Effector memory CD8-positive, alpha-beta T cell (primary cell): ENCODE results near the gene ADNP2.
A peak's percentile ranks its signal among the peaks of the same experiment; 100 is the strongest.

ENCODE experiments used
- ATAC-seq: fragments of 150-1000 bp; cut with Tn5 transposase; replicated peaks from 2 replicates; pipeline ENCODE4 v1.10.0; 2021; ENCODE audit warnings: mild to moderate bottlenecking, moderate library complexity
- DNase-seq, 3 experiments: peaks; one replicate each; pipeline ENCODE4 v3.0.0; 2021
- H3K27ac Mint-ChIP-seq, 2 donors: one replicate each; pipeline ENCODE4 v1.8.0; 2022; ENCODE audit warnings: mild to moderate bottlenecking in 2 of 2, mixed read lengths in 2 of 2, moderate library complexity in 2 of 2
- H3K27me3 Mint-ChIP-seq, 2 donors: one replicate each; pipeline ENCODE4 v1.8.0; 2022; ENCODE audit warnings: mixed read lengths in 2 of 2
- H3K36me3 Mint-ChIP-seq: one replicate; pipeline ENCODE4 v1.8.0; 2022; ENCODE audit warnings: mild to moderate bottlenecking, moderate library complexity, mixed read lengths; ENCODE audit not compliant: insufficient read depth
- H3K4me1 Mint-ChIP-seq, 2 donors: one replicate each; pipeline ENCODE4 v1.8.0; 2022; ENCODE audit warnings: low read depth in 2 of 2, mixed read lengths in 2 of 2
- H3K4me3 Mint-ChIP-seq, 2 donors: one replicate each; pipeline ENCODE4 v1.8.0; 2022; ENCODE audit warnings: mild to moderate bottlenecking in 2 of 2, mixed read lengths in 2 of 2, moderate library complexity in 2 of 2
- H3K9me3 Mint-ChIP-seq, 2 donors: one replicate each; pipeline ENCODE4 v1.8.0; 2022; ENCODE audit warnings: mixed read lengths in 2 of 2

Gene ADNP2

DNA sequence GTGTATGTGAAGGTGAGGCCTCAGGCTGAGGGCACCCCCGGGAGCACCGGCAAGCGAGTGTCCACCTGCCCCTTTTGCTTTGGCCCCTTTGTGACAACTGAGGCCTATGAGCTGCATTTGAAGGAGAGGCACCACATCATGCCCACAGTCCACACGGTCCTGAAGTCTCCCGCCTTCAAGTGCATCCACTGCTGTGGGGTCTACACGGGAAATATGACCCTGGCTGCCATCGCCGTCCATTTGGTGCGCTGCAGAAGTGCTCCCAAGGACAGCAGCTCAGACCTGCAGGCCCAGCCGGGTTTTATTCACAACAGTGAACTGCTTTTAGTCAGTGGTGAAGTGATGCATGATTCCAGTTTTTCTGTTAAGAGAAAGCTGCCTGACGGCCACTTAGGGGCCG, 28.9 kb downstream of the ADNP2 start:
- no peaks in the 10 kb centered on the region for H3K9me3 Mint-ChIP-seq
- DNase-seq, result no peak
- no peak for ATAC-seq
- H3K27ac Mint-ChIP-seq, result peak overlapping the region in 1 of 2 donors; percentile 88
- H3K27me3 Mint-ChIP-seq, result no peaks in the 10 kb centered on the region
- no peak overlapping the region for H3K4me3 Mint-ChIP-seq
- H3K4me1 Mint-ChIP-seq, result peaks cover 0 to 2% of the 10 kb centered on the region in 2 donors
- H3K36me3 Mint-ChIP-seq, result peaks cover 44% of the 10 kb centered on the region

DNA sequence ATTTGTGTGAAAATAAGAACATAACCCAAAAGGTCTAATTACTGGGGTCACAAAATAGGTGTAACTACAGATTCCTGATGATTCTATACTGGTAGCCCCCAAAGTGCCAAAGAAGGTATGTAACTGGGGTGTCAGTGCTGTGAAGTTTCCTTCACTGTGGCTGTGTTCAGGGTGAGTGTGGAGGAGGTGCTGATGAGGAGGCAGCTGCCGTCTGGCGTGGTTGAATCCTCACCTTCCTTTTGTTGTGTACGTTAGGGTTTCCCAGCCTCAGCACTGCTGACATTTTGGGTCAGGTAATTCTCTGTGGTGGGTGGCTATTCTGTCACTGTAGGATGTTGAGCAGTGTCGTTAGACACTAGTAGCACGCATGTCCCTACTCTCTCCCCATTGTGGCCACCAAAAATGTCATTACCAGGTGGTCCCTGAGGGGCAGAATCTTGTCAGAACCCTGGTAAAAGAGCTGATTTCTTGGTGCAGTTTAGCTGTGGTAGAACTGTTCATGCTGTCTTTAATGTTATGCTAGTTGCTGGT, 31.5 kb downstream of the ADNP2 start:
- ATAC-seq, result no peak
- Mint-ChIP-seq H3K9me3 (no peaks in the 10 kb centered on the region), H3K27ac (no peak overlapping the region)

DNA sequence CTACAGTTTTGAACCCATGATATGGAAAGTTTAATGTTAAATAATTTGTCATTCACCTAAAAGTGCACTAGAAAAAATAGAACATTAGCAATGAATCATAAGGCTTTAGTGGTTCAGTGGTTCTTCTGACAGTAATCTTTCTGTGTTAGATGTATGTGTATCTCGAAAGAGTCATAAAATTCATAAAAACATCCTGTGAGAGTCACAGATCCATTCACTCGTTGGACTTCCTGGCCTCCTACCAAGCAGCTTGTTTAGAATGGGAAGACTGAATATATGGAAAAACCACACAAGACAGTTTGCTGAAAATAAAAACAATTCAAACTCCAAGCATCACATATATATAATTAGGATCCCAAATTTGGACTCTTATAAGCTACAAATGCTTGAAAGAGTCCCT, 34.8 kb downstream of the ADNP2 start:
- Mint-ChIP-seq H3K36me3 (peaks cover 16% of the 10 kb centered on the region), H3K4me1 (peaks cover 5 to 6% of the 10 kb centered on the region in 2 donors), H3K4me3 (no peak overlapping the region), H3K9me3 (no peaks in the 10 kb centered on the region), H3K27me3 (peaks cover 0 to 6% of the 10 kb centered on the region in 2 donors), H3K27ac (peak overlapping the region in 1 of 2 donors; percentile 15)
- DNase-seq (no peak), ATAC-seq (no peak)

More for the DNA sequence above, 31.5 kb downstream of the ADNP2 start:
- no peak overlapping the region for H3K4me3 Mint-ChIP-seq
- peaks cover 43% of the 10 kb centered on the region for H3K36me3 Mint-ChIP-seq
- H3K27me3 Mint-ChIP-seq, result no peaks in the 10 kb centered on the region
- no peak for DNase-seq
- no peaks in the 10 kb centered on the region for H3K4me1 Mint-ChIP-seq

DNA sequence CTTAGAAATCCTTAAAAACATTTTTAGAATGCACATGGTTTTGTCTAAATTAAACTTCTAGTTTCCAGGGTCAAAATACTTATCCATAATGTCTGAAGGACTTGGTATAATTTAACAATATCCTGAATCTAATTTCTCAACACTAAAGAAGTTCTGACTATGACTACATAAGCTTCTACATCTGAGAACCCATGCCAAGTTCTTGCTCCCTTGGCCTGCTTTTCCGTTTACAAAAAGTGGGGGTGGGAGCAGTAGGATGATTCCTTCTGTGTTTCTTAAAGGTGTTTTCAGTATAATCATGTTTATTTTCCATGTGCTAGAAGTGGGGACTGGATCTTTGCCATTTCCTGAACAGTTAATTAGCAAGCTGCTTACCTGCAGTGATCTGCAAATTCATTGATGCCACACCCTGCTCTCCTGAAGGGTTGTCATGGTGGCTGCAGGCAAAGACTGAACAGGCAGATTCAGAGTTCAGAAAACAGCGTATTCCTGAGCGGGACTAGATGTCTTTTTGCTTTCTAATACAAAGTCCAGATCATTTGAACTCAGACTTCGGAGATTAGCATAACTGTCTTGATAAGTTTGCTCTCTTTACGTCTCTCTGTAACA, 36.2 kb downstream of the ADNP2 start:
- DNase-seq (no peak), ATAC-seq (no peak)
- H3K4me1 Mint-ChIP-seq, result peaks cover 5 to 6% of the 10 kb centered on the region in 2 donors
- no peak overlapping the region for H3K27ac Mint-ChIP-seq
- peaks cover 14% of the 10 kb centered on the region for H3K36me3 Mint-ChIP-seq
- no peaks in the 10 kb centered on the region for H3K9me3 Mint-ChIP-seq
- H3K27me3 Mint-ChIP-seq, result peaks cover 0 to 8% of the 10 kb centered on the region in 2 donors
- no peak overlapping the region for H3K4me3 Mint-ChIP-seq

DNA sequence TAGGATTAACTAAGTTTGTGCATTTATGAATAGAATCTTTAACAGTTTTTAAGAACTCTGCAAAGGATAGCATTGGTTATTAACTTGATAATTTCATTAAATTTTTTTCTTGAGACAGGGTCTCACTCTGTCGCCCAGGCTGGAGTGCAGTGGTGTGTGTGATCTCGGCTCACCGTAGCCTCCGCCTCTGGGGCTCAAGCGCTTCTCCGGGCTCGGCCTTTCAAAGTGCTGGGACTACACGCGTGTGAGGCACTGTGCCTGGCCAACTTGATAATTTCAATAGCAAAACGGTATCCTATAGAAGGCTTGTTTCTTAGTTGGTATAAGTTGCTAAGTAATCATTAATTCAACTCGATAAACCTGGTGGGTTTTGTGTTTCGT, 38.0 kb downstream of the ADNP2 start:
- DNase-seq (no peak), ATAC-seq (no peak)
- H3K36me3 Mint-ChIP-seq, result peaks cover 11% of the 10 kb centered on the region
- peak overlapping the region in 1 of 2 donors; percentile 56 for H3K27ac Mint-ChIP-seq
- H3K4me3 Mint-ChIP-seq, result peak overlapping the region; percentile 79 to 80
- H3K4me1 Mint-ChIP-seq, result peaks cover 5 to 6% of the 10 kb centered on the region in 2 donors
- H3K9me3 Mint-ChIP-seq, result no peaks in the 10 kb centered on the region
- H3K27me3 Mint-ChIP-seq, result peaks cover 0 to 16% of the 10 kb centered on the region in 2 donors

DNA sequence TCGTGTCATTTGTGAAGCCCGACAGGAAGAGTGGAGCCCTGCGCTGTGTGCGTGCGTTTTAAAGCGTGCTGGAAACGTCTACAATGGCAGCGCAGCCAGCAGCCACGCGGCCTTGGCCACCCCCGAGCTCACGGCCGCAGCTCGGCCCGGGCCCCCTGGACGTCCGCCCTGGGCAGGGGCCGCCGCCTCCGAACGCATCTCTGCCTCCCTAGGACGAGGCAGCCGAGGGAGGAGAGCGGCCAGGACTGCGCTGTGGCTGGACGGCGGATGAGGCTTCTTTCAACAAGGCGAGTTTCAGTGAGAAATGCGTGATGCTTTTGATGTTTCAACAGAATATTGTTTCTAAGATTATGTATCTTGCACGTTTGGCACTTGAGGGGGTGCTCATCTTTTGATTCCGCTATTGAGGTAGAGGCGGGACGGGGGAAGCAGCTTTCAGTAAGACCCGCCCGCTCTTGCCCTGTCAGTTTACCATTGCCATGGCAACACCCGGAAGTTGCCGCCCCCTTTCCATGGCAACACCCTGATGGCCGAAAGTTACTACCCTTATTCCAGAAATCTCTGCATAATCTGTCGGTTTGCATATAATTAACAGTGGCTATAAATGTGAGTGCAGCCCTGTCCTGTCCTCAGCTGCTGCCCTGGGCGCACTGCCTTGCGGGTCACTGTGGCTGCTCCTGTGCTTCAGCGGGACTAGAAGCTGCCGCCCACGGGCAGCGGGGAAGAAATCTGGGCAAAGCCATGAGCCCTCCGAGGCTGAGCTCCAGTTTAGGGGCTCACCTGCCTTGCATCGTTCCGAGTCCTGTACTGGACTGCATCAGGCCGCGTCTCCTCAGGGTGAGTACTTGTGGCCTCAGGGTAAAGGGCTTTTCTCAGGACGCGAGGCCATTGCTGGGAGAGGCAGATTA, 38.6 kb downstream of the ADNP2 start:
- H3K9me3 Mint-ChIP-seq, result no peaks in the 10 kb centered on the region
- H3K4me3 Mint-ChIP-seq, result peak overlapping the region; percentile 79 to 80
- H3K27me3 Mint-ChIP-seq, result peaks cover 0 to 16% of the 10 kb centered on the region in 2 donors
- peaks cover 11% of the 10 kb centered on the region for H3K36me3 Mint-ChIP-seq
- peak overlapping the region; percentile 29 to 56 for H3K27ac Mint-ChIP-seq
- peak; percentile 87 for ATAC-seq
- peak; percentile 53 to 72 (median 58) for DNase-seq
- H3K4me1 Mint-ChIP-seq, result peaks cover 5 to 6% of the 10 kb centered on the region in 2 donors

DNA sequence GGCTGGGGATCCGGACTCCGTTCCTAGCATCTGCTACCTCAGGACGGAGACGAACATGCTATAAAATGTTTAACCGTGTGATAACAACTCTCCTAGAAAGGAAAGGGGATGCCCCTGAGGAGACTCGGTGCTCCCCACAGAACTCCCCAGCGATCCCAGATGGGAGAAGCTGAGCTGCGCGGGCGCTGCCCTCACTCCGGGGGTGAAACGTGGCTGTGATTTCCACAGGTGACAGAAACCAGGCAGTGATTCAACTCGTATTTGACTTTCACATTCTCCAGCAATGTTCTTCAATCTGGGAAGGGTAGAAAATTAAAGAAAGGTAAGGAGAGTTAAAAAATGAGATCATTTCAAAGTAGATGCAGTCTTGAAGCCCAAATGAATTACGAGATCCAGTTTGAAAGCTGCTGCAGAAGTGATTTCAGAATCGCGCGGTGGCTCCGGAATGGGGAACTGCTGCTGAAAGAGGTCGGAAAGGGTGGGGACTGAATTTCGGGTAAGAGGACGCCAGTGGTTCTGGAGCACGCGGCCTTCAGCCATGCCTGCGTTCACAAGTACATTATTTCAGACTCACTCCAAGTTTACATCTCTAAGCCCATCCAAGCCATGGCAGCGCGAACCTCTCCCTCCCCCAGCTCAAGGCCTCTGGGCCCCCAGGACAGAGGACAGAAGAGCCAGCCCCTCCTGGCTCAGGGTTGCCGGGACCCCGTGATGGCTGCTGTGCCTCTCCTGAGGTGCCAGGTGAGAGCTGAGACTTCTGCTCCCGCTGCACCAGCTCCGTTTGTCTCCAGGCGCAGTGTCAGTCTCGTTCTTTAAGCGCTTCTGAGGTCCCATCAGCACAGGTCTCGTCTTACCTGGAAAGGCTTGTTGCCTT, 39.5 kb downstream of the ADNP2 start:
- peak overlapping the region; percentile 79 to 80 for H3K4me3 Mint-ChIP-seq
- DNase-seq (no peak), ATAC-seq (no peak)
- H3K4me1 Mint-ChIP-seq, result peaks cover 5 to 6% of the 10 kb centered on the region in 2 donors
- H3K36me3 Mint-ChIP-seq, result peaks cover 9% of the 10 kb centered on the region
- no peaks in the 10 kb centered on the region for H3K9me3 Mint-ChIP-seq
- no peak overlapping the region for H3K27ac Mint-ChIP-seq
- peaks cover 0 to 16% of the 10 kb centered on the region in 2 donors for H3K27me3 Mint-ChIP-seq

DNA sequence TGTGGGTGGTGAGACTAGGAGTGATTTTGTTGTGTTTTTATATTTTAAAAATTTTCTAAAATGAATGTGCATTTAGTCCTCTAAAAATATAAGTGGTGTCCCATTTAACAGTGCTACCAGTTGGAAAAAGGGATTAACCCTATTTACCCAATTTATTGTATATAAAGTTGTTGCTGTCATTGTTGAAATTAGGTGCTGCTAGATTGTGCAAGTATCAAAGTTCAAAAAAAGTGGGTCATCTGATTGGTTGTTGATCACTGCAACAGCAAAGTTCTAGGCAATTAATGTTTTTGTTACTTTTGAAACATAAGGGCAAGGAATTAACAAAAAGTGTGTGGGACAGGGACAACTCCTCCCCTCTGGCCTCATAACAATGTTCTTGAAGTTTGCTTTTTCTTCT, 40.6 kb downstream of the ADNP2 start:
- no peak for ATAC-seq
- Mint-ChIP-seq H3K4me1 (peaks cover 5 to 6% of the 10 kb centered on the region in 2 donors), H3K4me3 (no peak overlapping the region), H3K36me3 (peaks cover 6% of the 10 kb centered on the region), H3K27me3 (peaks cover 0 to 16% of the 10 kb centered on the region in 2 donors), H3K9me3 (no peaks in the 10 kb centered on the region), H3K27ac (no peak overlapping the region)
- DNase-seq, result no peak

DNA sequence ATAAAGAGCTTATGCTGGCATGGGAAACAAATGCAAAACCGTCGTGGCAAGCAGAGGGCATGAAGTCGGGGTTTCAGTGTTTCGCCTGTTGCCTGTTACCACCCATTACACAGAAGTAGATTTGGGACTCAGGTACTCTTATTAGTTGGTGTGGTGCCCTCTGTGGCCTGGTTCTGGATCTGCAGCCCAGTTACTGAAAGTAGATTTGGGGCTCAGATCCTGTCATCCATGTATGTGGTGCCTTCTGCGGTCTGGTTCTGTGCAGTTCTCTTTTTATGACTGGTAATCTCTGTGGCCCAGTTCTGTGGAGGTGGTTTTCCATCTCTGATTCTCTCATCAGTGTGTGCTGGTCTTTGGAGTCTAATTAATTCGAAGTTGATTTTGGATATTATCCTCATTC, 45.2 kb downstream of the ADNP2 start:
- no peaks in the 10 kb centered on the region for H3K4me1 Mint-ChIP-seq
- peaks cover 2% of the 10 kb centered on the region for H3K36me3 Mint-ChIP-seq
- H3K4me3 Mint-ChIP-seq, result no peak overlapping the region
- ATAC-seq (peak; percentile 65), DNase-seq (peak in 2 of 3 experiments; percentile 11 to 36)
- no peak overlapping the region for H3K27ac Mint-ChIP-seq
- H3K9me3 Mint-ChIP-seq, result no peaks in the 10 kb centered on the region
- H3K27me3 Mint-ChIP-seq, result peaks cover 0 to 10% of the 10 kb centered on the region in 2 donors

DNA sequence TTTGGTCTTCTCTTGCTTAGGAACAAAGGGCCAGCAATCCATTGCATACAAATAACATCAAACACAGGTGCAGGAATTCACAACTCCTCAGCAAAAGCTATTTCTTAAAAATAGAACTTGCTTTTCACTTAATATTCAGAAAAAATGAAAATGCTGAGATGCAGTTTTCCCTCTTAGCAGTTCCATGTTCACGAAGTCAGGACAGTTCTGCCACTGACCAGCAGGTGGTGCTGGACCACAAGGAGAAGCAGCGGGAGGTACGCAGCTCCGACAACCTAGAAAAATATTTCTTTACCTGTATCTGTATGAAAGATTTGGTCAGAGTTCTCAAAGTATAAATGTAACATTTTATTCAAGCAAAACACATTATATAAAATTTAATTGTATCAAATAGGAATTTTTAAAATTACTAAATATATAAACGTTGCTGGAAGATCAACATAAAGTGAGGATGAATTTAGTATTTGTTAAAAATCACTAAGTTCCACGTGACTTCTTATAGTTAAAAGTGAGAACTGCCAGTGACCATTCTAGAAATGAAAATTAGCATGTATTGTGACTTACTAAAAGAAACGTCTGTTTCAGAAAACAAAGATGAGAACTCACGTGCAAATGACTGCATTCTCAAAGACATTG, 48.8 kb downstream of the ADNP2 start:
- H3K4me1 Mint-ChIP-seq, result peaks cover 0 to 1% of the 10 kb centered on the region in 2 donors
- H3K36me3 Mint-ChIP-seq, result peaks cover 4% of the 10 kb centered on the region
- DNase-seq (peak; percentile 65 to 80 (median 66)), ATAC-seq (peak; percentile 57)
- no peak overlapping the region for H3K27ac Mint-ChIP-seq
- peaks cover 6 to 25% of the 10 kb centered on the region in 2 donors for H3K27me3 Mint-ChIP-seq
- no peak overlapping the region for H3K4me3 Mint-ChIP-seq
- no peaks in the 10 kb centered on the region for H3K9me3 Mint-ChIP-seq

DNA sequence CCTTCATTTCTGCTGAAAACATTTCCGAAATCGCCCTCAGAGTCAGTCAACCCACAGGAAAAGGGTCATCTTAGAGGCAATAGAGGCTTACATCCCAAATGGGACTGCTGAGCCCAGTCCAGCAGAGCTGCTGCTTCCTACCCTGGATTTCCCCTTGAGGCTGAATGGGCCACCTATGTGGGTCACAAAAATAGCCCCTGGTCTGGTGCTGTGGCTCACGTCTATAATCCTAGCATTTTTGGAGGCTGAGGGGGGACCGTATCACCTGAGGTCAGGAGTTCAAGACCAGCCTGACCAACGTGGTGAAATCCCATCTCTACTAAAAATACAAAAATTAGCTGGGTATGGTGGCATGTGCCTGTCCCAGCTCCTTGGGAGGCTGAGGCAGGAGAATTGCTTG, 49.3 kb downstream of the ADNP2 start:
- peaks cover 6 to 31% of the 10 kb centered on the region in 2 donors for H3K27me3 Mint-ChIP-seq

DNA sequence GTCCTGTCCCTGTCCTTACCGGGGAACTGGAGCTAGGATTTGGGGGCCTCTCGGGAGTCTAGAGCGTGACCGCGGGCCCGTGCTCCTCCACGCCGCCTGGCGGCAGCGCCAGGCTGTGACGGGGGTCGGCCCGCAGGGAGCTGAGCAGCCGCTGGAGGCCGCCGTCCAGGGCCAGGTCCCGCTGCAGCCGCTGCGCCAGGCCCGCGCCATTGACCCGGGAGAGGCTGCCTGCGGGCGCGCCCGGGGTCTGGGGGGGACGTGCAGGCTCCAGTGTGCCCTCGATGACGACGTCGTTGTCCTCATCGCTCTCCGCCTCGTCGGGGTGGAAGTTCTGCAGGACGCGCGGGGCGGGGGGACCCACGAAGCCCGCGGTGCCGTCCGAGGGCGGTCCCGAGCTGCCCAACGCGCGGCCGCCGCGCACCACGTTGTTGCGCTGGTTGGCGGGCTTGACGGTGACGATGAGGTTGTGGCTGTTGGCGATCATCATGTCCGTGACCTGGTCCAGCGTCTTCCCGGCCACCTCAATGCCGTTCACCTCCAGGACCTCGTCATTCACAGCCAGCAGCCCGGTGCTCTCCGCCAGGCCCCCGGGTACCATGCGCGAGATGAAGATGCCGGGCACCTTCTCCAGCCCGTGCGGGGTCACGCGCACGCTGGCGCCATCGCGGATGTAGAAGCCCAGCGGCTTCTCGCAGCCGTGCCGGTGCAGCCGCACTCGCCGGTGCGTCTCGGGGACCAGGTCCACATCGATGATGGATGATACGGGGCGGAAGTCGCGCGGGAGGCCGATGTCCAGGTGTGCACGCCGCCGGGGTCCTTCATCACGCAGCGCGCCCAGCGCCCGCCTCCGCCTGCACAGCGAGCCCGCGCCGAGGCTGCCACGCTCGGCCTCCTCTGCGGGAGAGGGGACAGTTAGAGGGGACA, 50.9 kb downstream of the ADNP2 start:
- H3K4me3 Mint-ChIP-seq, result peak overlapping the region; percentile 17 to 53

More for the DNA sequence above, 49.3 kb downstream of the ADNP2 start:
- peaks cover 0 to 1% of the 10 kb centered on the region in 2 donors for H3K4me1 Mint-ChIP-seq
- no peak for DNase-seq
- no peak overlapping the region for H3K4me3 Mint-ChIP-seq
- no peak for ATAC-seq
- peaks cover 5% of the 10 kb centered on the region for H3K36me3 Mint-ChIP-seq
- H3K27ac Mint-ChIP-seq, result no peak overlapping the region
- H3K9me3 Mint-ChIP-seq, result no peaks in the 10 kb centered on the region

More for the DNA sequence above, 50.9 kb downstream of the ADNP2 start:
- Mint-ChIP-seq H3K27ac (no peak overlapping the region), H3K27me3 (peaks cover 20 to 32% of the 10 kb centered on the region in 2 donors), H3K9me3 (peaks cover 2 to 12% of the 10 kb centered on the region in 2 donors), H3K36me3 (peaks cover 8% of the 10 kb centered on the region), H3K4me1 (peaks cover 0 to 1% of the 10 kb centered on the region in 2 donors)
- DNase-seq, result peak; percentile 21 to 54 (median 38)
- peak; percentile 93 for ATAC-seq
